Stimulated activated CD4-positive, alpha-beta T cell treated with anti-CD3 and anti-CD28 coated beads, Interleukin-12 subunit alpha, Interleukin-12 subunit beta, amount 100 ng/mL, for 24 hours (primary cell): ENCODE data around the gene CSKMT.
"Not testable (repeated sequence)": the region's sequence is repeated elsewhere in the genome, so short reads cannot be mapped to it uniquely, and the experiment has no call there.

ENCODE experiments used
- DNase-seq, 2 experiments: peaks; one replicate each; pipeline ENCODE4 v3.0.0-alpha.2; 2020; ENCODE audit warnings: low read depth in 2 of 2

CSKMT gene

GRCh38 chr11:62689421-62690183 is 24.5 kb downstream of the CSKMT start, which contains the start of gene LRRN4CL:
TSS of gene LRRN4CL (minus strand) at chr11:62689530. CDS start at chr11:62688508, 1,022 bp downstream.
- DNase-seq: no peak

GRCh38 chr11:62693624-62694023 is 28.5 kb downstream of the CSKMT start:
- not testable (repeated sequence) for DNase-seq

- peak; percentile 37 to 67 for DNase-seq
These were observed 29.5 kb downstream of the CSKMT start for GRCh38 chr11:62694455-62695167.

- no peak for DNase-seq
These were observed 37.1 kb downstream of the CSKMT start for GRCh38 chr11:62702246-62702645.

GRCh38 chr11:62703921-62704320 is 38.8 kb downstream of the CSKMT start:
- DNase-seq: not testable (repeated sequence)

GRCh38 chr11:62705413-62705812 is 40.3 kb downstream of the CSKMT start:
- no peak for DNase-seq

- DNase-seq: peak; percentile 88 to 91
These were observed 41.1 kb downstream of the CSKMT start for GRCh38 chr11:62705880-62706849.

GRCh38 chr11:62706850-62707247 is 41.7 kb downstream of the CSKMT start:
- DNase-seq: no peak

- DNase-seq: no peak
These were observed 42.3 kb downstream of the CSKMT start, which contains the start of the genes BSCL2 and GNG3 for GRCh38 chr11:62707277-62707861. TSS of gene BSCL2 (minus strand) at chr11:62707424. CDS start at chr11:62707195, 229 bp downstream. TSS of gene GNG3 (plus strand) at chr11:62707676. CDS start at chr11:62708296, 620 bp downstream.

GRCh38 chr11:62708392-62708791 is 43.3 kb downstream of the CSKMT start:
- no peak for DNase-seq

GRCh38 chr11:62708793-62709192 is 43.7 kb downstream of the CSKMT start:
- DNase-seq: peak in 1 of 2 experiments; percentile 24

- peak; percentile 90 to 94 for DNase-seq
These were observed 44.3 kb downstream of the CSKMT start for GRCh38 chr11:62709247-62710000.

- DNase-seq: no peak
These were observed 44.9 kb downstream of the CSKMT start for GRCh38 chr11:62710001-62710345.

GRCh38 chr11:62712276-62712812 is 47.2 kb downstream of the CSKMT start:
- DNase-seq: no peak

- DNase-seq: no peak
These were observed 47.7 kb downstream of the CSKMT start for GRCh38 chr11:62712861-62713260.

- no peak for DNase-seq
These were observed 48.2 kb downstream of the CSKMT start for GRCh38 chr11:62713343-62713742.

GRCh38 chr11:62715150-62716130 is 50.3 kb downstream of the CSKMT start:
- no peak for DNase-seq

- no peak for DNase-seq
These were observed 51.1 kb downstream of the CSKMT start for GRCh38 chr11:62716206-62716605.

GRCh38 chr11:62716816-62717215 is 51.7 kb downstream of the CSKMT start:
- no peak for DNase-seq
